IPS-18a (cell line): ENCODE measurements around the gene PDE8B.
"Not testable (repeated sequence)": the region's sequence is repeated elsewhere in the genome, so short reads cannot be mapped to it uniquely, and the experiment has no call there.

Source experiments
- H3K27ac ChIP-seq: one replicate; pipeline ENCODE4 v1.5.1; 2013; ENCODE audit warnings: low read length
- H3K27me3 ChIP-seq: one replicate; pipeline ENCODE4 v1.6.1; 2013; ENCODE audit warnings: mild to moderate bottlenecking, low read length; ENCODE audit not compliant: control insufficient read depth, insufficient read depth
- H3K36me3 ChIP-seq: one replicate; pipeline ENCODE4 v1.6.1; 2013; ENCODE audit warnings: low read depth, low read length; ENCODE audit not compliant: control insufficient read depth
- H3K4me1 ChIP-seq: one replicate; pipeline ENCODE4 v1.6.1; 2013; ENCODE audit warnings: low read depth, low read length; ENCODE audit not compliant: control insufficient read depth
- H3K4me3 ChIP-seq: one replicate; pipeline ENCODE4 v1.5.1; 2013; ENCODE audit warnings: low read length
- H3K9ac ChIP-seq: one replicate; pipeline ENCODE4 v1.6.1; 2013; ENCODE audit warnings: mild to moderate bottlenecking, low read length, moderate library complexity
- H3K9me3 ChIP-seq: one replicate; pipeline ENCODE4 v1.6.1; 2013; ENCODE audit warnings: low read depth, low read length; ENCODE audit not compliant: control insufficient read depth

The PDE8B gene

GRCh38 chr5:77380636-77381035 is 170.2 kb downstream of the PDE8B start:
- H3K9me3 ChIP-seq = no peaks in the 10 kb centered on the region
- no peak overlapping the region for H3K4me3 ChIP-seq
- no peaks in the 10 kb centered on the region for H3K27me3 ChIP-seq
- no peak overlapping the region for H3K27ac ChIP-seq
- no peak overlapping the region for H3K9ac ChIP-seq
- H3K4me1 ChIP-seq = peaks cover 10% of the 10 kb centered on the region
- H3K36me3 ChIP-seq = no peaks in the 10 kb centered on the region

- H3K4me1 ChIP-seq, H3K36me3 ChIP-seq, H3K27ac ChIP-seq, H3K9me3 ChIP-seq, H3K4me3 ChIP-seq, H3K9ac ChIP-seq, H3K27me3 ChIP-seq: not testable (repeated sequence)
Measured at GRCh38 chr5:77383336-77383735, 172.9 kb downstream of the PDE8B start.

- not testable (repeated sequence) for H3K27ac ChIP-seq, H3K4me3 ChIP-seq, H3K9ac ChIP-seq, H3K27me3 ChIP-seq, H3K36me3 ChIP-seq, H3K4me1 ChIP-seq, H3K9me3 ChIP-seq
Measured at GRCh38 chr5:77386340-77386739, 175.9 kb downstream of the PDE8B start.

- Histone ChIP-seq H3K9me3 (no peaks in the 10 kb centered on the region), H3K27me3 (no peaks in the 10 kb centered on the region), H3K4me1 (no peaks in the 10 kb centered on the region), H3K9ac (no peak overlapping the region), H3K4me3 (no peak overlapping the region), H3K36me3 (no peaks in the 10 kb centered on the region), H3K27ac (no peak overlapping the region)
Measured at GRCh38 chr5:77389746-77390145, 179.3 kb downstream of the PDE8B start.

GRCh38 chr5:77390221-77390620 is 179.7 kb downstream of the PDE8B start:
- Histone ChIP-seq H3K36me3 (no peaks in the 10 kb centered on the region), H3K9ac (no peak overlapping the region), H3K27me3 (no peaks in the 10 kb centered on the region), H3K9me3 (no peaks in the 10 kb centered on the region), H3K4me1 (no peaks in the 10 kb centered on the region), H3K27ac (no peak overlapping the region), H3K4me3 (no peak overlapping the region)

GRCh38 chr5:77390795-77391194 is 180.3 kb downstream of the PDE8B start:
- Histone ChIP-seq H3K9ac (no peak overlapping the region), H3K4me1 (no peaks in the 10 kb centered on the region), H3K27ac (no peak overlapping the region), H3K36me3 (no peaks in the 10 kb centered on the region), H3K9me3 (no peaks in the 10 kb centered on the region), H3K4me3 (no peak overlapping the region), H3K27me3 (no peaks in the 10 kb centered on the region)

- no peaks in the 10 kb centered on the region for H3K4me1 ChIP-seq
- H3K4me3 ChIP-seq = no peak overlapping the region
- no peaks in the 10 kb centered on the region for H3K36me3 ChIP-seq
- no peak overlapping the region for H3K27ac ChIP-seq
- no peaks in the 10 kb centered on the region for H3K27me3 ChIP-seq
- H3K9ac ChIP-seq = no peak overlapping the region
- H3K9me3 ChIP-seq = no peaks in the 10 kb centered on the region
Measured at GRCh38 chr5:77391240-77391765, 180.8 kb downstream of the PDE8B start.

- no peak overlapping the region for H3K27ac ChIP-seq
- no peak overlapping the region for H3K9ac ChIP-seq
- H3K9me3 ChIP-seq = no peaks in the 10 kb centered on the region
- H3K27me3 ChIP-seq = no peaks in the 10 kb centered on the region
- no peaks in the 10 kb centered on the region for H3K4me1 ChIP-seq
- no peak overlapping the region for H3K4me3 ChIP-seq
- no peaks in the 10 kb centered on the region for H3K36me3 ChIP-seq
Measured at GRCh38 chr5:77394064-77394715, 183.7 kb downstream of the PDE8B start.

GRCh38 chr5:77396017-77396416 is 185.5 kb downstream of the PDE8B start:
- Histone ChIP-seq H3K27me3 (no peaks in the 10 kb centered on the region), H3K27ac (no peak overlapping the region), H3K9ac (no peak overlapping the region), H3K4me3 (no peak overlapping the region), H3K36me3 (no peaks in the 10 kb centered on the region), H3K4me1 (no peaks in the 10 kb centered on the region), H3K9me3 (no peaks in the 10 kb centered on the region)

GRCh38 chr5:77397686-77398292 is 187.3 kb downstream of the PDE8B start:
- no peaks in the 10 kb centered on the region for H3K27me3 ChIP-seq
- H3K9ac ChIP-seq = no peak overlapping the region
- no peaks in the 10 kb centered on the region for H3K36me3 ChIP-seq
- no peak overlapping the region for H3K4me3 ChIP-seq
- H3K4me1 ChIP-seq = no peaks in the 10 kb centered on the region
- H3K9me3 ChIP-seq = no peaks in the 10 kb centered on the region
- no peak overlapping the region for H3K27ac ChIP-seq

GRCh38 chr5:77398458-77398857 is 188.0 kb downstream of the PDE8B start:
- Histone ChIP-seq H3K4me1 (no peaks in the 10 kb centered on the region), H3K27me3 (no peaks in the 10 kb centered on the region), H3K9me3 (no peaks in the 10 kb centered on the region), H3K36me3 (no peaks in the 10 kb centered on the region), H3K27ac (no peak overlapping the region), H3K9ac (no peak overlapping the region), H3K4me3 (no peak overlapping the region)

- Histone ChIP-seq H3K4me3 (no peak overlapping the region), H3K9me3 (no peaks in the 10 kb centered on the region)
Measured at GRCh38 chr5:77398896-77399295, 188.4 kb downstream of the PDE8B start.

More at GRCh38 chr5:77398896-77399295, 188.4 kb downstream of the PDE8B start:
- no peak overlapping the region for H3K9ac ChIP-seq
- no peak overlapping the region for H3K27ac ChIP-seq
- no peaks in the 10 kb centered on the region for H3K4me1 ChIP-seq
- no peaks in the 10 kb centered on the region for H3K36me3 ChIP-seq
- H3K27me3 ChIP-seq = no peaks in the 10 kb centered on the region
